Stimulated activated CD8-positive, alpha-beta memory T cell treated with anti-CD3 and anti-CD28 coated beads, Interleukin-2, amount 100 ng/mL, for 48 hours (primary cell): ENCODE results near the gene TRAF2.
"Not testable (repeated sequence)": the region's sequence is repeated elsewhere in the genome, so short reads cannot be mapped to it uniquely, and the experiment has no call there.

Experiments
- DNase-seq, 2 donors: peaks; one replicate each; pipeline ENCODE4 v3.0.0-alpha.2; 2020; ENCODE audit warnings: low read depth in 2 of 2

TRAF2 gene

GRCh38 chr9:136885950-136886578, at the start of gene TRAF2:
Gene TRAF2 (plus strand): TSS chr9:136886516. CDS start chr9:136898741, 12,225 bp downstream.
- DNase-seq: peak; percentile 94 to 96

GRCh38 chr9:136837146-136837855, 49.0 kb upstream of the TRAF2 start:
- no peak for DNase-seq

DNA sequence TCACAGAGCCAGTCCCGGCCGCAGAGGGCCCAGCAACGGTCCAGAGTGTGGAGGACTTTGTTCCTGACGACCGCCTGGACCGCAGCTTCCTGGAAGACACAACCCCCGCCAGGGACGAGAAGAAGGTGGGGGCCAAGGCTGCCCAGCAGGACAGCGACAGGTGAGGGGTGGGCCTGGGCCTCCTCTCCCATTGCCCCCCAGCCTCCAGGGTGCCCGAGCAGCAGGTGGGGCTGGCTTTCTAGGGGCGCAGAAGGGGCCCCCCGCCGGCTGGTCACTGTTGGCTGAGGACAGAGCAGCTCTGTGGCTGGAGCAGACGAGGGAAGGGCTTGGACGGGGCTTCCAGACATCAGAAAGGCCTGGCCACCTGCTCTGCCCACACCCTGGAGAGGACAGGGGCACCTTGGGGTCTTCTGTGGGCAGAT, 48.4 kb upstream of the TRAF2 start:
- DNase-seq: not testable (repeated sequence)

GRCh38 chr9:136838314-136839228, 47.7 kb upstream of the TRAF2 start:
- no peak for DNase-seq

DNA sequence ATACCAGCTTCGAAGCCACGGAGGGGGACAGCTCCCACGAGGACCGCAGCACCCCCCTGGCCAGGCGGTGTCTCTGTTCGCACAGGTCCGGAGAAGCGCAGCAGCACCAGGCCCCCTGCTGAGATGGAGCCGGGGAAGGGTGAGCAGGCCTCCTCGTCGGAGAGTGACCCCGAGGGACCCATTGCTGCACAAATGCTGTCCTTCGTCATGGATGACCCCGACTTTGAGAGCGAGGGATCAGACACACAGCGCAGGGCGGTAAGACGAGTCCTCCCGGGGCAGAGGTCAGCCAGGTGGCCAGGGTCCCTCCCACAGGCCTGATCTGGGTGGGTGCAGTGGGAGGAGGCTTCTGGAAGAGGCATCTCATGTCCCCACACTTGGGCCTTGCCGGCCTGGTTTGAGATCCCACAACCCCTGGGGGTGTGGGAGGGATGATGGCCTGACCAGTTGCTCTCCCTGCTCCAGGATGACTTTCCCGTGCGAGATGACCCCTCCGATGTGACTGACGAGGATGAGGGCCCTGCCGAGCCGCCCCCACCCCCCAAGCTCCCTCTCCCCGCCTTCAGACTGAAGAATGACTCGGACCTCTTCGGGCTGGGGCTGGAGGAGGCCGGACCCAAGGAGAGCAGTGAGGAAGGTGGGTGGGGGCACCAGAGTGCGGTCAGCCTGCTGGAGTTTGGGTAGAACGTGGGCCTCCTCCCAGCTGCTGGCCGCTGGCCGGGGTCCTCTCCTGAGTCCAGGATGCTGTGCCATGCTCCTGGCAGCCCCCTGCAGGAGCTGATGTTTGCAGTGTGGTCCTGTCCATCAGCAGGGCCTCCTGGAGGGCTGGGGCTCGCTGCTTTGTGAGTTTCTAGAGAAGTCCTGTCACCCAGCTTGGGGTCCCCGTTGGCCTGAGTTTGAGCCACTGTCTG, 46.8 kb upstream of the TRAF2 start:
- DNase-seq: no peak

DNA sequence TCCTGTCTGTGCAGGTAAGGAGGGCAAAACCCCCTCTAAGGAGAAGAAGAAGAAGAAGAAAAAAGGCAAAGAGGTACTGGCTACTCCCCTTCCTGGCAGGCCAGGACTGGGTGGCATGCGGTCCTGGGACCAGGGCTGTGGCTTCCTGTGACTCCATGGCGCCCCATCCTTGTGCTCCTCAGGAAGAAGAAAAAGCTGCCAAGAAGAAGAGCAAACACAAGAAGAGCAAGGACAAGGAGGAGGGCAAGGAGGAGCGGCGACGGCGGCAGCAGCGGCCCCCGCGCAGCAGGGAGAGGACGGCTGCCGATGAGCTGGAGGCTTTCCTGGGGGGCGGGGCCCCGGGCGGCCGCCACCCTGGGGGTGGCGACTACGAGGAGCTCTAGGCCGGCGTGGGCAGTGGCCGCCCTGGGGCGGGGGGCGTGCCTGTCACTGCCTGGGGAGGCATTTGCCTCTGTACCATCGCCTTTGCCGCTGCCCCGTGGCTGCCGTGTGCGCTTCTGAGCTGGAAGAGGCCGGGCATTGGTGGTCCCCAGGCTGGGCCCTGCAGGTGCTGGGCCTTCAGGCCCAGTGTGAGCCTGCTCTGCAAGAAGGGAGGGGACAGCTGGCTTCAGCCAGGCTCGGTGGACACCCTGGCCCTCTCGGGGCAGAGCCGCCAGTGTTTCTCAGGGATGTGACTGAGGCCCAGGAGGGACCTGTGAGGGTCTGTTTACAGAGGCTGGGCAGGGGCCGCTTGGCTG, 46.0 kb upstream of the TRAF2 start:
- DNase-seq: no peak

- no peak for DNase-seq
Measured at GRCh38 chr9:136840877-136841645, 45.3 kb upstream of the TRAF2 start.

DNA sequence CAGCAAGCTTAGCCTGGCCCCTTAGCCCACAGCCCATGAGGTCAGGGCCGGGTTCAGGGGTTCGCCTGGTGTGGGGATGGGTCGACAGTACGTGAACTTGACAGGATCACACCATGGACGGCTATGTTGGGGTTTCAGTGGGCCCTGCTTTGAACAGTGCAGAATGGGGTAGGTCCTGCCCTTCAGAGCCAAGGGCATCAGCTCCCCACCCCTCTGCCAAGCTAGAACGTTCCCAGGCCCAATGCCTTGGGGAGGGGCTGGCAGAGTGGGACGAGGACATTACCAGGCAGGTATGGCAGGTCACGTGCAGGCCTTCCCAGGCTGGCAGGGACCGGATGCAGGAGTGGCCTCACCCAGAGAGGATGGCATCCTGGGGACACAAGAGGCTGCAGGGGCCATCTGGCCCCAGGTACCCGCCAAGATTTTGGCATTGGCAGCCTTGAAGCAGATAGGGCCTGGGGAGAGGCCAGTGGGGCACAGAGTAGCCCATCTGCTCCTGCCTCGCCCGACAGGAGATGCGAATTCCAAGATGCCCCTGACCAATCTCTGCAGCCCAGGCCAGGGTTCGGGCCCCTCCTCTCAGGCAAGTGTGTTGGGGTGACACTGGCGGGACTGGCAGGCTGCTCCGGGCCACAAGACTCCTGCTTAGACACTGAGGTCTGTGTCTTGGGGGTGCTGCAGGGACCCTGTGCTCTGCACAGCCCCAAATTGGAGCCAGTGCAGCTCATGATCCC, 44.5 kb upstream of the TRAF2 start:
- not testable (repeated sequence) for DNase-seq

- DNase-seq: peak; percentile 69 to 76
Measured at GRCh38 chr9:136842380-136842948, 43.9 kb upstream of the TRAF2 start, which contains the start of gene AJM1. Gene AJM1 (plus strand): TSS chr9:136842478. CDS start chr9:136844415, 1,937 bp downstream.

GRCh38 chr9:136843159-136843800, 43.0 kb upstream of the TRAF2 start:
- DNase-seq: not testable (repeated sequence)

DNA sequence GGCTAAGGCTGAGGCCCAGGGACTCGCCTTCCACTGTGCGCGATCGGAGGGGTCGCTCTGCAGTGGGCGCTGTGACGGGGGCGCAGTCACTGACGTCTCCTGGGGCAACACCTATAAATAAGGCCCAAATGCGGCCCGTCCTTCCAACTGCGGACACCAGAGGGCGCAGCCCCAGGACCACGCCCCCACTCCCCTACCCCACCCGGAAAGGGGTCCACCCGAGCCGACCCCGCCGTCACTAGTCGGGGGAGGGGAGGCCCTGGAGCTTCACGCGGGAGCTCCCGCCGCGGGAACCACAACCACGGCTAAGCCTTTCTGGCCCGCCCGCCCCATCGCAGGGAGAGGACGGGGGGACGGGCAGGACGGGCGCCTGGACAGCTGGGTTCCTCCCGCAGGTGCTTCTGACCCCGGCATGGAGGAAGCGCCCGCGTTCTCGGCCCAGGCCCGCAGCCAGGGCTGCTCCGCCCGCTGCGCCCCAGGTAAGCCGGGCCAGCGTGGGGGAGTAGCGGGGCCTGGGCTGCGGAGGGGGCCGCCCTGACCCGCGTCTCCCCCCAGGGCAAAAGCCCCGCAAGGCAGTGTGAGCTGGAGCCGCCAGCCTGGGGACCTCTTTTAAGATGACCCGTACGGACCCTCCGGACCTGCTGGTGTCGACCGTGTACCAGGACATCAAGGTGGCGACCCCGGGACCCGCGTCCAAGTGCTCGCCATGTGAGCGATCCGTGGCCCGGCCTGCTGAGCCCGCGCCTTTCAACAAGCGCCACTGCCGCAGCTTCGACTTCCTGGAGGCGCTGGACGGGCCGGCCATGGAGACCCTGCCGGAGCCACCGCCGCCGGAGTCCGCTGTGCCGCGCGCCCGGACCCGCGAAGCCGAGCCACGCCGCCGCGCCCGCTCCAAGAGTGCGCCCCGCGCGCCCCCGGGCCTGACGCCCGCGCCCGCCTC, 42.2 kb upstream of the TRAF2 start:
- DNase-seq: peak in 1 of 2 donors; percentile 63

DNA sequence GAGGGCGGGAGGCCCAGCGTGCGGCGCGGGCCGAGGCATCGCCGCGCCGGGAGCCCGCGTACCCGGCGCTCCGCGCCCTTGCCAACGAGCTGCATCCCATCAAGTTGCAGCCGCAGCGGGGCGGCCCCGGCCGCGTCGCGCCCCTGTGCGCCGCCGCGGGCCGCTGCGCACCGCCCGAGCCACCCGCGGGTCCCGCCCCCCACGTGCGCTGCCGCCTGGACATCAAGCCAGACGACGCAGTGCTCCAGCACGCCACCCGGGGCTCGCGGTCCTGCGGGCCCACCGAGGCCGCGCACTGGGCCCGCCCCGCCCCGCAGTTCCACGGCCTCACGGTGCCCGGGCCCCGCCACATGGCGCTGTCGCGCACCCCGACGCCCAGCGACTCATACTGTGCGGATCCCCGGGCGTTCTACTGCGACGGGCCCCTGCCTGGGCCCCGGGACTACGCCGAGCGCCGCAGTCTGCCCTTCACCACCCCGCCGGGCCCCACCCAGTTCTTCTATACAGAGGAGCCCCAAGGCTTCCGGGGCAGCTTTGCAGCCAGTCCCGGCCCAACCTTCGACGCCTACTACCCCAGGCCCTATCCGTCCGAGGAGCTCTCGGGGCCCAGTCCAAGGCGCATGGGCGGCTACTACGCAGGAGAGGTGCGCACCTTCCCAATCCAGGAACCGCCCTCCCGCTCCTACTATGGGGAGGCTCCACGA, 41.4 kb upstream of the TRAF2 start:
- no peak for DNase-seq

DNA sequence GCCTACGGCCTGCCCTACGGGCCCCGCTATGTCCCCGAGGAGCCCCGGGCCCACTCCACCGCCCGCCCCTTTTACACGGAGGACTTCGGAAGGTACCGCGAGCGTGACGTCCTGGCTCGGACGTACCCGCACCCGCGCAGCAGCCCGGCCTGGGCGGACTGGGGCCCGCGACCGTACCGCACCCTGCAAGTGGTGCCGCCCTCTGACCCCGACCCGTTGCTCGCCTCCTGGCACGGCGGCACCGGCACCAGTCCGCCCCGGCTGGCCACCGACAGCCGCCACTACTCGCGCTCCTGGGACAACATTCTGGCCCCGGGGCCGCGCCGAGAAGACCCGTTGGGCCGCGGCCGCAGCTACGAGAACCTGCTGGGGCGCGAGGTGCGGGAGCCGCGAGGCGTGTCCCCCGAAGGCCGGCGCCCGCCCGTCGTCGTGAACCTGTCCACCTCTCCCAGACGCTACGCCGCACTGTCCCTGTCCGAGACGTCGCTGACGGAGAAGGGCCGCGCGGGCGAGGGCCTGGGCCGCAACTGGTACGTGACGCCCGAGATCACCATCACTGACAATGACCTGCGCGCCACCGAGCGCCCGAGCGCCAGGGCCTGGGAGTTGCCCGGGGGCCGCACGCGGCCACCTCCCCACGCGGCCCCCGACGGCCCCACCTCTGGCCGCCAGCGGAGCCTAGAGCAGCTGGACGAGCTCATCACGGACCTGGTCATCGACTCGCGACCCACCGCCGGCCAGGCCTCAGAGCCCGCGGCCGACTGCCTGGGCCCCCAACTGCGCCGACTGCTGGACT, 40.7 kb upstream of the TRAF2 start:
- no peak for DNase-seq

DNA sequence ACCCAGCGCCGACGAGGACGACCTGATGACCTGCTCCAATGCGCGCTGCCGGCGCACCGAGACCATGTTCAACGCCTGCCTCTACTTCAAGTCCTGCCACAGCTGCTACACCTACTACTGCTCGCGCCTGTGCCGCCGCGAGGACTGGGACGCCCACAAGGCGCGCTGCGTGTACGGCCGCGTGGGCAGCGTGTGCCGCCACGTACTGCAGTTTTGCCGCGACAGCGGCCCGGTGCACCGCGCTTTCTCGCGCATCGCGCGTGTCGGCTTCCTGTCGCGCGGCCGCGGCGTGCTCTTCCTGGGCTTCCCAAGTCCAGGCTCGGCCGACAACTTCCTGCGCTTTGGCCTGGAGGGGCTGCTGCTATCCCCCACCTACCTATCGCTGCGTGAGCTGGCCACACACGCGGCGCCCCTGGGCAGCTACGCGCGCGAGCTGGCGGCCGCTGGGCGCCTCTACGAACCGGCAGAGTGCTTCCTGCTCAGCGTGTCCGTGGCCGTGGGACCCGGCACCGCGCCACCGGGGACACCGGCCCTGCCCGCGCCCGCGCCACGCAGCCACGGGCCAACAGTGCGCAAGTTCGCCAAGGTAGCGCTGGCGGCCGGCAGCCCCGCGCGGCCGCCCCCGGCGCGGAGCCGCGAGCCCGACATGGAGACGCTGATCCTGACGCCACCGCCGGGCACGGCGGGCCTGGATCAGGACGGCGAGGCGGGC, 39.8 kb upstream of the TRAF2 start:
- no peak for DNase-seq
